ENCODE measurements around the gene AGAP1.

AGAP1 gene

DNA sequence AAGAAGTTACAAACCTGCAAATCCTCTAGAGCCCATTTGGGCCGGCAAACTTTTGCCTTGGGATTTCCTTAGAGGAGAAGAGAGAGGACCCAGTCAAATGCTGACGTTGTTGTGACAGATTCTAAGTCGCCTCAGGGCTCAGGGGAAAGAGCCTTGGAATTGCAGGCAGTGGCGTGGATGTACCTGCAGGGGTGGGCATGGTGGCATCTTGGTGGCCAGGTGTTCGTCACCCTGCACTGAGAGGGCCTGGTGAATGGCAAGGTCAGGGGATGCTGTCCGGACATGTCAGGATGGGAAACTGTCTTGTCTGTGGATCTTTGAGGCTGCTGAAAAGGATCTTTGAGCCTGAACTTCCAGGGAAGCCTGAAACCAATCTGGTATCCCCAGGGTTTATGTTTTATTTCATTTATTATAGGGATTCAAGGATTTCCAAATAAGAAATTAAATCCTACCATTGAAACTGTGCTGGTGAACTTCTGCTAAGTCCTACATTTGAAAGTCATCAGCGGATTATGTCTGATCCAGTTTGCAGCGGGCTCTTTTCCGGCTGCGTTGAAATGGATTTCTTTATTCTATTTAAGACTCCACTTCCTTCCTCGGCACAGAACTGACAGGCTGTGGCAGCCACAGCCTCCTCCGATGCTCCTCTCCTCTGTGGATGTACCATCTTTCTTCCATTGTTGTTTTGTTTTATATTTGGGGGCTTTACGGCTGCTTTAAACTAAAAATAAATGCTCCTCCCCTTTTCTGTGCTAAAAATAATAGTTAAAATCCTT, 207.6 kb downstream of the AGAP1 start:
- no peak overlapping the region for H3K4me3 ChIP-seq (ENCODE audit: low read depth, low read length)
- DNase-seq (ENCODE audit: low read depth), result no peak
- TF ChIP-seq CTCF (IDR thresholded peaks at IDR 0.05; ENCODE audit: control insufficient read depth, extremely low read depth, insufficient read depth), result no peak

DNA sequence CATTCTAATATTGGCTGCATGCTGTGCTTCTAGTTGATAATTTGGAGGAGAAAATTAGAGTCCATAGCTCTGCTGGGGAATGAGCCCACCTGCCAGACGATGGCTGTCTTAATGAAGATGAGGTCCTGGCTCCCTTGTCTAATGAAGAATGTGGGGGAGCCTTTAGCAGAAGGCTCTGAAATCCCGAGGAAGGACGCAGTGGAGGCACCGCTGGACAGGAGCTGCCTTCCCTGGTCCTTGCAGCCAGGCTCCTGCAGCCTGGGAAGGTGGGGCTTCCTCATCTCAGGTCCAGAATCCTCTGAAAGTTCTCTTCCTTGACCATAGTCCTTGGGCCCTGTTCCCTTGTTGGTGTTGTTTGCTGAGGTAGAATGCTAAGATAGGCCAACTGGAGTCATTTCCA, 208.3 kb downstream of the AGAP1 start:
- H3K4me3 ChIP-seq (ENCODE audit: low read depth, low read length), result no peak overlapping the region
- no peak for TF ChIP-seq CTCF (IDR thresholded peaks at IDR 0.05; ENCODE audit: control insufficient read depth, extremely low read depth, insufficient read depth)
- DNase-seq (ENCODE audit: low read depth), result no peak

- TF ChIP-seq CTCF (IDR thresholded peaks at IDR 0.05; ENCODE audit: control insufficient read depth, extremely low read depth, insufficient read depth), result no peak
- DNase-seq (ENCODE audit: low read depth), result no peak
- no peak overlapping the region for H3K4me3 ChIP-seq (ENCODE audit: low read depth, low read length)
These were observed 210.0 kb downstream of the AGAP1 start for GRCh38 chr2:235703711-235704295.

- no peak for DNase-seq (ENCODE audit: low read depth)
- no peak overlapping the region for H3K4me3 ChIP-seq (ENCODE audit: low read depth, low read length)
- no peak for TF ChIP-seq CTCF (IDR thresholded peaks at IDR 0.05; ENCODE audit: control insufficient read depth, extremely low read depth, insufficient read depth)
These were observed 211.5 kb downstream of the AGAP1 start for GRCh38 chr2:235705296-235705695.

DNA sequence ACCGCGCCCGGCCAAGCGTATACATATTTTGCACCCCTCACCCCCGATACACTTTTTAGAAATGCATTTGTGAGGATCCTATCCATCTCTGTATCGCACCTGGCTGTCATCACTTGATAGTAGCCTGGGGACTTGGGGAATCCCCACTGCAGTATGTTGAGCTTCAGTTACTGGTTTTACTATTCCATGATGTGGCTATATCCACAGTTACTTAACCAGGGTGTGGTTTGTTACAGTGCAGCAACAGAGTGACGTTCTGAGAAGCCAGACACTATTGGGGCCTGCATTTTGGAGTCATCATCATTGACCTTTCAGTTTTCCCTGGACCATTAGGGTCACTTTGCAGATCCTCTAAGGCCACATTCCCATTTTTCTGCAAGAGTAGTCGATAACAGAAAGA, 212.7 kb downstream of the AGAP1 start:
- H3K4me3 ChIP-seq (ENCODE audit: low read depth, low read length), result no peak overlapping the region
- no peak for DNase-seq (ENCODE audit: low read depth)
- TF ChIP-seq CTCF (IDR thresholded peaks at IDR 0.05; ENCODE audit: control insufficient read depth, extremely low read depth, insufficient read depth), result no peak

- no peak overlapping the region for H3K4me3 ChIP-seq (ENCODE audit: low read depth, low read length)
- no peak for TF ChIP-seq CTCF (IDR thresholded peaks at IDR 0.05; ENCODE audit: control insufficient read depth, extremely low read depth, insufficient read depth)
- no peak for DNase-seq (ENCODE audit: low read depth)
These were observed 213.7 kb downstream of the AGAP1 start for GRCh38 chr2:235707411-235708096.
